ENCODE results near the gene G6PC3. TPM values are rescaled to one million over a fixed set of nuclear protein-coding genes. Genes with fewer than 3 reads are reported as not detected.

G6PC3 gene
- total RNA-seq, 6 experiments from 2014 or later: 5.9 to 24.2 (median 9.9) TPM

DNA sequence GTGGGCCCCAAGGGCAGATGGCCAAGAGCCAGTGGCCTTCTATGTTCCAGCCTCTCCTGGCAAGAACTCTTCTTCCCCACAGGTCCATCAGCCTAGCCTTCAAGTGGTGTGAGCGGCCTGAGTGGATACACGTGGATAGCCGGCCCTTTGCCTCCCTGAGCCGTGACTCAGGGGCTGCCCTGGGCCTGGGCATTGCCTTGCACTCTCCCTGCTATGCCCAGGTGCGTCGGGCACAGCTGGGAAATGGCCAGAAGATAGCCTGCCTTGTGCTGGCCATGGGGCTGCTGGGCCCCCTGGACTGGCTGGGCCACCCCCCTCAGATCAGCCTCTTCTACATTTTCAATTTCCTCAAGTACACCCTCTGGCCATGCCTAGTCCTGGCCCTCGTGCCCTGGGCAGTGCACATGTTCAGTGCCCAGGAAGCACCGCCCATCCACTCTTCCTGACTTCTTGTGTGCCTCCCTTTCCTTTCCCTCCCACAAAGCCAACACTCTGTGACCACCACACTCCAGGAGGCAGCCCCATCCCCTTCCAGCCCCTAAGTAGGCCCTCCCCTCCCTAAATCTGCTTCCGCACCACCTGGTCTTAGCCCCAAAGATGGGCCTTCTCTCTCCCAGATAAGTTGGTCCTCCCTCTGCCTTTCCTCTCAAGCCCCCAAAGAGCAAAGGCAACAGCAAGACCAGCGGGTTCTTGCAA is 5.2 kb downstream of the G6PC3 start:
- no peak for DNase-seq
- TF ChIP-seq POLR2A (IDR thresholded peaks at IDR 0.05): no peak
- no peak for ATAC-seq
- H3K27ac ChIP-seq: peak overlapping the region in 2 of 3 donors; percentile 14 to 54
- H3K4me3 ChIP-seq: no peak overlapping the region
- H3K27me3 ChIP-seq: no peaks in the 10 kb centered on the region
- H3K36me3 ChIP-seq: peaks cover 0 to 13% (median 7%) of the 10 kb centered on the region in 4 donors
- WGBS (ENCODE audit: insufficient coverage, low coverage, low lambda C conversion rate, missing lambda C conversion rate): 76% methylated on average over 3 of the region's 10 CpGs
- intact Hi-C loops (cut with DNase I): no loop called here
- peaks cover 0 to 25% (median 12%) of the 10 kb centered on the region in 4 donors for H3K4me1 ChIP-seq
- no peaks in the 10 kb centered on the region for H3K9me3 ChIP-seq

GRCh38 chr17:44076716-44077594 is 6.4 kb downstream of the G6PC3 start:
- Histone ChIP-seq H3K4me3 (no peak overlapping the region), H3K27ac (peak overlapping the region in 2 of 3 donors; percentile 54 to 65), H3K4me1 (peaks cover 0 to 18% (median 8%) of the 10 kb centered on the region in 4 donors), H3K9me3 (no peaks in the 10 kb centered on the region), H3K27me3 (no peaks in the 10 kb centered on the region), H3K36me3 (peaks cover 0 to 15% (median 8%) of the 10 kb centered on the region in 4 donors)
- intact Hi-C loops (cut with DNase I): no loop called here
- TF ChIP-seq CTCF (IDR thresholded peaks at IDR 0.05) (no peak), POLR2A (IDR thresholded peaks at IDR 0.05) (no peak)
- WGBS (ENCODE audit: insufficient coverage, low coverage, low lambda C conversion rate, missing lambda C conversion rate): 37% methylated on average over 2 of the region's 6 CpGs
- ATAC-seq: peak; percentile 62 to 85 (median 68)
- DNase-seq: no peak

GRCh38 chr17:44077595-44077909 is 7.0 kb downstream of the G6PC3 start:
- Histone ChIP-seq H3K9me3 (no peaks in the 10 kb centered on the region), H3K4me1 (peaks cover 0 to 17% (median 8%) of the 10 kb centered on the region in 4 donors), H3K27me3 (no peaks in the 10 kb centered on the region), H3K27ac (peak overlapping the region in 1 of 3 donors; percentile 65), H3K36me3 (peaks cover 0 to 21% (median 9%) of the 10 kb centered on the region in 4 donors), H3K4me3 (no peak overlapping the region)
- ATAC-seq: peak; percentile 13 to 31 (median 14)
- DNase-seq: no peak
- TF ChIP-seq CTCF (IDR thresholded peaks at IDR 0.05): no peak
- intact Hi-C loops (cut with DNase I): no loop called here
- 46% methylated on average over 3 of the region's 4 CpGs for WGBS (ENCODE audit: insufficient coverage, low coverage, low lambda C conversion rate, missing lambda C conversion rate)

GRCh38 chr17:44078412-44078811 is 7.9 kb downstream of the G6PC3 start:
- Histone ChIP-seq H3K9me3 (no peaks in the 10 kb centered on the region), H3K27ac (no peak overlapping the region), H3K4me1 (peaks cover 0 to 17% (median 8%) of the 10 kb centered on the region in 4 donors), H3K27me3 (no peaks in the 10 kb centered on the region), H3K36me3 (peaks cover 0 to 28% (median 13%) of the 10 kb centered on the region in 4 donors), H3K4me3 (no peak overlapping the region)
- intact Hi-C loops (cut with DNase I): no loop called here
- ATAC-seq (no peak), DNase-seq (no peak)
- 73% methylated on average over 2 of the region's 19 CpGs for WGBS (ENCODE audit: insufficient coverage, low coverage, low lambda C conversion rate, missing lambda C conversion rate)
- TF ChIP-seq CTCF (IDR thresholded peaks at IDR 0.05) (no peak), POLR2A (IDR thresholded peaks at IDR 0.05) (no peak)
